ENCODE data around the gene KCNJ16.

DNA sequence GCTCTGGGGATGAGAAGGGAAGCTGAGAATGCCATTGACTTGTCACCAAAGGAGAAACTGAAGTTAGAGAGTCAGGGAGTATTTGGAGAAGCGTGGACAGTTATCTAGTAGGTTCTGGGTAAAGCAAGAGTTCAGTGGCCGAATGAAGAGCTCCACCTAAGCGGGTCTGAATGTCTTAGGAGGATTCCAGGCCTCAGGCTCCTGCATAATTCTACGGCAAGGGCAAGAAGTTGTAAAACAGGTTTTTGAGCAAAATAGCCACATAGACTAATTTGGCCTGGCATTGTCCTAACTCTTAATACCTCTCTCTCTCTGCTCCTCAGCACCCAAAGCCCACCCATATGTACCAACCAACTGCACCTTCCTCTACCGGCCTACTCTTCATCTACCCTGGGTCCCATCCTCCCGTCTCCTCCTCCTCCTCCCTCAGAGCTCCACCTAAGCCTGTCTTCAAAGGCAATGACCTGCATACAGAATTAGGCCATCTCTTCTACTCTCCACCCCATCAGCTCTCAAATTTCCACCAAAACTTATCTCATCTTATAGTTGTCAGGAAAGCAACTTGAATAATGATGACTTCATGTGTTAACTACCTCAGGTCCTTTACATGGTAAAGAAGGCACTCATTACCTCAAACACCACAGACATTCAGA is 52.3 kb downstream of the KCNJ16 start:
- TF ChIP-seq CTCF (IDR thresholded peaks at IDR 0.05), result no peak
- TF ChIP-seq POLR2AphosphoS5 (IDR thresholded peaks at IDR 0.05), result no peak
- no peak for TF ChIP-seq POLR2A (IDR thresholded peaks at IDR 0.05)
